ENCODE results near the gene ZSCAN16.

DNA sequence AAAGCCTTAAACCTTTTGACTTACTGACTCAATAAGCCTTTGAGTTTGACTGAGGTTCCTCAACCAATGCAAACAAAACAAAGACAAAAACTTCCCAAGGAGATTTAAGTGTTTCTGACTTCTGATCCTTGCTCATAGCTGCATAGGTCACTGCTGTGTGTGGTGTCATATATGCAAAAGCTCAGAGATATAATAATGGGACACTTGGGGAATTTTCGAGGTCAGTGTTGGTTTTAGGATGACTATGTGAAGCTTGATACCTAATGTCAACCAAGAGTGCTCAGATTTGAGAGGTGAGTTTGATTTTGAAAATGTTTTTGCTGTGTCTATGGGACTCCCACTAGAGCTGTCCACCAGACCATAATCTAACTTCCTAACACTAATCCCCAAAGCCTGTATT, 43.5 kb downstream of the ZSCAN16 start:
- TF ChIP-seq, protein P1, sequence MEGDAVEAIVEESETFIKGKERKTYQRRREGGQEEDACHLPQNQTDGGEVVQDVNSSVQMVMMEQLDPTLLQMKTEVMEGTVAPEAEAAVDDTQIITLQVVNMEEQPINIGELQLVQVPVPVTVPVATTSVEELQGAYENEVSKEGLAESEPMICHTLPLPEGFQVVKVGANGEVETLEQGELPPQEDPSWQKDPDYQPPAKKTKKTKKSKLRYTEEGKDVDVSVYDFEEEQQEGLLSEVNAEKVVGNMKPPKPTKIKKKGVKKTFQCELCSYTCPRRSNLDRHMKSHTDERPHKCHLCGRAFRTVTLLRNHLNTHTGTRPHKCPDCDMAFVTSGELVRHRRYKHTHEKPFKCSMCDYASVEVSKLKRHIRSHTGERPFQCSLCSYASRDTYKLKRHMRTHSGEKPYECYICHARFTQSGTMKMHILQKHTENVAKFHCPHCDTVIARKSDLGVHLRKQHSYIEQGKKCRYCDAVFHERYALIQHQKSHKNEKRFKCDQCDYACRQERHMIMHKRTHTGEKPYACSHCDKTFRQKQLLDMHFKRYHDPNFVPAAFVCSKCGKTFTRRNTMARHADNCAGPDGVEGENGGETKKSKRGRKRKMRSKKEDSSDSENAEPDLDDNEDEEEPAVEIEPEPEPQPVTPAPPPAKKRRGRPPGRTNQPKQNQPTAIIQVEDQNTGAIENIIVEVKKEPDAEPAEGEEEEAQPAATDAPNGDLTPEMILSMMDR (conservative IDR thresholded peaks at IDR 0.05; ENCODE audit: low read depth in 2 of 2) = no peak
- TF ChIP-seq REST (IDR thresholded peaks at IDR 0.05; ENCODE audit: unreplicated experiment) (no peak), EZH2 (IDR thresholded peaks at IDR 0.05; ENCODE audit: low read depth, unreplicated experiment) (no peak), STAT1 (IDR thresholded peaks at IDR 0.05; ENCODE audit: unreplicated experiment) (no peak), EZH2phosphoT487 (IDR thresholded peaks at IDR 0.05; ENCODE audit: unreplicated experiment) (no peak), POLR2AphosphoS5 (IDR thresholded peaks at IDR 0.05; ENCODE audit: low read depth) (no peak), ZNF114 (CRISPR knock-in tag; IDR thresholded peaks at IDR 0.05) (no peak), CREB1 (CRISPR knock-in tag; IDR thresholded peaks at IDR 0.05; ENCODE audit: low read depth) (no peak)
- TF ChIP-seq, protein P2, sequence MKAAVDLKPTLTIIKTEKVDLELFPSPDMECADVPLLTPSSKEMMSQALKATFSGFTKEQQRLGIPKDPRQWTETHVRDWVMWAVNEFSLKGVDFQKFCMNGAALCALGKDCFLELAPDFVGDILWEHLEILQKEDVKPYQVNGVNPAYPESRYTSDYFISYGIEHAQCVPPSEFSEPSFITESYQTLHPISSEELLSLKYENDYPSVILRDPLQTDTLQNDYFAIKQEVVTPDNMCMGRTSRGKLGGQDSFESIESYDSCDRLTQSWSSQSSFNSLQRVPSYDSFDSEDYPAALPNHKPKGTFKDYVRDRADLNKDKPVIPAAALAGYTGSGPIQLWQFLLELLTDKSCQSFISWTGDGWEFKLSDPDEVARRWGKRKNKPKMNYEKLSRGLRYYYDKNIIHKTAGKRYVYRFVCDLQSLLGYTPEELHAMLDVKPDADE (IDR thresholded peaks at IDR 0.05) = no peak
